H9 (cell line): ENCODE data around the gene LPCAT3. TPM values are rescaled to one million over a fixed set of nuclear protein-coding genes. Genes with fewer than 3 reads are reported as not detected.

Source experiments
- DNase-seq: peaks from one replicate; pipeline ENCODE4 v3.0.0-alpha.2; 2017
- H2AFZ ChIP-seq: one replicate; pipeline ENCODE4 v1.6.1; 2013; ENCODE audit warnings: mild to moderate bottlenecking, low read length, control low read depth, moderate library complexity
- H2AK5ac ChIP-seq: 2 replicates; pipeline ENCODE4 v1.6.1; 2013; ENCODE audit warnings: low read length, control low read depth, mixed read lengths; ENCODE audit not compliant: insufficient read length
- H2BK120ac ChIP-seq: one replicate; pipeline ENCODE4 v1.6.1; 2013; ENCODE audit warnings: low read depth, mild to moderate bottlenecking, low read length, control low read depth, inconsistent platforms; ENCODE audit not compliant: poor library complexity, severe bottlenecking
- H2BK12ac ChIP-seq: 2 replicates; pipeline ENCODE4 v1.6.1; 2013; ENCODE audit warnings: low read length, control low read depth, mixed read lengths, low read depth; ENCODE audit not compliant: insufficient read length
- H2BK15ac ChIP-seq: 2 replicates; pipeline ENCODE4 v1.6.1; 2013; ENCODE audit warnings: low read depth, low read length, control low read depth
- H2BK20ac ChIP-seq: one replicate; pipeline ENCODE4 v1.6.1; 2013; ENCODE audit warnings: low read depth, mild to moderate bottlenecking, low read length, control low read depth, inconsistent platforms; ENCODE audit not compliant: poor library complexity, severe bottlenecking
- H2BK5ac ChIP-seq: 2 replicates; pipeline ENCODE4 v1.6.1; 2013; ENCODE audit warnings: low read length, control low read depth, mixed read lengths; ENCODE audit not compliant: insufficient read length
- H3K14ac ChIP-seq: 2 replicates; pipeline ENCODE4 v1.6.1; 2013; ENCODE audit warnings: low read length, control low read depth; ENCODE audit not compliant: insufficient read depth
- H3K18ac ChIP-seq: 2 replicates; pipeline ENCODE4 v1.6.1; 2013; ENCODE audit warnings: low read depth, mild to moderate bottlenecking, mixed read lengths, low read length, control low read depth; ENCODE audit not compliant: insufficient read length
- H3K23ac ChIP-seq: 2 replicates; pipeline ENCODE4 v1.6.1; 2013; ENCODE audit warnings: low read length, control low read depth, mixed read lengths, low read depth; ENCODE audit not compliant: insufficient read length
- H3K23me2 ChIP-seq: 2 replicates; pipeline ENCODE4 v1.6.1; 2013; ENCODE audit warnings: low read depth, mild to moderate bottlenecking, mixed read lengths, low read length, control low read depth; ENCODE audit not compliant: insufficient read length, poor library complexity, severe bottlenecking
- H3K27ac ChIP-seq: 2 replicates; pipeline ENCODE4 v1.5.1; 2013; ENCODE audit warnings: low read length, control low read depth, mixed read lengths, low read depth; ENCODE audit not compliant: insufficient read length
- H3K27me3 ChIP-seq: 2 replicates; pipeline ENCODE4 v1.6.1; 2013; ENCODE audit warnings: low read length, control low read depth, inconsistent platforms; ENCODE audit not compliant: insufficient read depth
- H3K4ac ChIP-seq: 2 replicates; pipeline ENCODE4 v1.6.1; 2013; ENCODE audit warnings: low read depth, mild to moderate bottlenecking, control low read depth, inconsistent platforms, low read length, moderate library complexity
- H3K4me1 ChIP-seq: 2 replicates; pipeline ENCODE4 v1.6.1; 2013; ENCODE audit warnings: low read length, control low read depth, inconsistent platforms; ENCODE audit not compliant: insufficient read depth
- H3K4me2 ChIP-seq: 2 replicates; pipeline ENCODE4 v1.6.1; 2013; ENCODE audit warnings: low read length, control low read depth, mixed read lengths; ENCODE audit not compliant: insufficient read length, insufficient read depth
- H3K56ac ChIP-seq: 2 replicates; pipeline ENCODE4 v1.6.1; 2013; ENCODE audit warnings: low read depth, mild to moderate bottlenecking, mixed read lengths, low read length, control low read depth; ENCODE audit not compliant: insufficient read length
- H3K79me1 ChIP-seq: 2 replicates; pipeline ENCODE4 v1.6.1; 2013; ENCODE audit warnings: low read depth, mild to moderate bottlenecking, moderate library complexity, low read length, control low read depth, inconsistent platforms; ENCODE audit not compliant: insufficient read depth, poor library complexity, severe bottlenecking
- H3K79me2 ChIP-seq: 2 replicates; pipeline ENCODE4 v1.6.1; 2013; ENCODE audit warnings: low read length, control low read depth, inconsistent platforms; ENCODE audit not compliant: insufficient read depth
- H3K9ac ChIP-seq: 2 replicates; pipeline ENCODE4 v1.6.1; 2013; ENCODE audit warnings: low read length, control low read depth, mixed read lengths; ENCODE audit not compliant: insufficient read length; ENCODE audit errors: extremely low read depth
- H3K9me3 ChIP-seq: one replicate; pipeline ENCODE4 v1.6.1; 2013; ENCODE audit warnings: low read depth, low read length, inconsistent platforms; ENCODE audit not compliant: control insufficient read depth
- H3T11ph ChIP-seq: one replicate; pipeline ENCODE4 v1.6.1; 2013; ENCODE audit warnings: mild to moderate bottlenecking, low read length, control low read depth, inconsistent platforms
- H4K20me1 ChIP-seq: one replicate; pipeline ENCODE4 v1.6.1; 2013; ENCODE audit not compliant: control insufficient read depth, insufficient read length, insufficient read depth
- H4K5ac ChIP-seq: 2 replicates; pipeline ENCODE4 v1.6.1; 2013; ENCODE audit warnings: low read depth, mild to moderate bottlenecking, mixed read lengths, low read length, control low read depth; ENCODE audit not compliant: insufficient read length
- H4K8ac ChIP-seq: replicated peaks from 2 replicates; pipeline ENCODE4 v1.6.1; 2013; ENCODE audit warnings: low read length, control low read depth, mixed read lengths, low read depth; ENCODE audit not compliant: insufficient read length
- H4K91ac ChIP-seq: 2 replicates; pipeline ENCODE4 v1.6.1; 2013; ENCODE audit warnings: low read depth, mild to moderate bottlenecking, moderate library complexity, mixed read lengths, low read length, control low read depth; ENCODE audit not compliant: insufficient read length
- H3K27ac Mint-ChIP-seq, 3 experiments: 2 replicates in 2 of 3; 3 replicates in 1 of 3; pipeline ENCODE4 v1.8.0; 2020 to 2021; ENCODE audit warnings: mixed read lengths in 3 of 3, mild to moderate bottlenecking in 1 of 3, moderate library complexity in 1 of 3
- H3K27me3 Mint-ChIP-seq: 2 replicates; pipeline ENCODE4 v1.8.0; 2021; ENCODE audit warnings: low read depth, mild to moderate bottlenecking, moderate library complexity, mixed read lengths
- H3K36me3 Mint-ChIP-seq, 3 experiments: 2 replicates in 2 of 3; 3 replicates in 1 of 3; pipeline ENCODE4 v1.8.0; 2020 to 2021; ENCODE audit warnings: low read depth in 3 of 3, mixed read lengths in 3 of 3; ENCODE audit not compliant: insufficient read depth in 1 of 3
- H3K4me1 Mint-ChIP-seq, 2 experiments: 2 replicates each; pipeline ENCODE4 v1.8.0; 2020; ENCODE audit warnings: mixed read lengths in 2 of 2
- H3K4me3 Mint-ChIP-seq, 2 experiments: 2 replicates in 1 of 2; 3 replicates in 1 of 2; pipeline ENCODE4 v1.8.0; 2020 to 2021; ENCODE audit warnings: mild to moderate bottlenecking in 2 of 2, mixed read lengths in 2 of 2, moderate library complexity in 1 of 2
- H3K9me3 Mint-ChIP-seq, 2 experiments: 2 replicates in 1 of 2; 3 replicates in 1 of 2; pipeline ENCODE4 v1.8.0; 2020; ENCODE audit warnings: mild to moderate bottlenecking in 2 of 2, mixed read lengths in 2 of 2, moderate library complexity in 1 of 2
- WGBS: extraction: QIAGEN DNeasy Blood & Tissue Kit; methylation state at CpG from one replicate; pipeline ENCODE4 v1.1.7; 2013; ENCODE audit warnings: missing lambda C conversion rate, low lambda C conversion rate, mixed read lengths; ENCODE audit not compliant: insufficient read length; ENCODE audit errors: extremely low coverage; 5-methylcytosine and 5-hydroxymethylcytosine counted together
- total RNA-seq: library from RNA; stranded (reverse); gene quantifications from 2 replicates; pipeline ENCODE4 v1.2.1, GENCODE V29; 2021
- TF ChIP-seq, protein P1 (sequence below): fragments of 200-600 bp; sonication (generic); conservative IDR thresholded peaks from 3 replicates; pipeline ENCODE4 v1.8.0; 2021; ENCODE audit warnings: antibody characterized with exemption, mild to moderate bottlenecking

The LPCAT3 gene
- total RNA-seq, 1 experiment from 2014 or later = 47.7 TPM

DNA sequence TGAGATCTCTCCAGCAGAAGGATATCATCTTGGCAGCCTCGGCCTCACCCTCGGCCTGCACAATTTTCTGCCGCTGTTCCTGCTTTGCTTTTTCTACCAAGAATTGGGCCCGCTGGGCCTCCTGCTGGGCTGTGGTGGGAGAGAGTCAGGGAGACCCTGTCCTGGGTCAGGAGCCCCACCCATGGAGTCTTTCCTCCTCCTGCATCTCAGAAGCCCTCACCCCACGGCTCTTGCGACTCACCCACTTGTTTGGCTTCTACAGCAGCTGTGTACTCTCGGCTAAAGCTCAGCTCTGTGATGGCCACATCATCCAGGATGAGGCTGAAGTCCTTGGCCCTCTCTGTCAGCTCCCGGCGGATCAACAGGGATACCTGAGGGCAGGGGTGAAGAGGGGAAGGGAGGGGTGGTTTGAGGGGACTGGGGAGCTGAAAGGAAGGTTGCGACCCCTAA, 50.6 kb downstream of the LPCAT3 start:
- H3K4ac ChIP-seq = no peak overlapping the region
- no peak overlapping the region for H2BK12ac ChIP-seq
- Mint-ChIP-seq H3K36me3 (peaks cover 39 to 67% (median 53%) of the 10 kb centered on the region in 3 experiments), H3K4me3 (0 out of 5 replicates have a peak overlapping the region, but pooled peaks of 1 of the 2 experiments have one; percentile 4), H3K27ac (peak overlapping the region in 1 of 3 experiments; percentile 85; a peak in 1 of 7 replicates), H3K9me3 (no peaks in the 10 kb centered on the region; a peak in 2 of 5 replicates), H3K27me3 (no peaks in the 10 kb centered on the region), H3K4me1 (peaks cover 36 to 55% of the 10 kb centered on the region in 2 experiments)
- H2BK20ac ChIP-seq = no peak overlapping the region
- H2BK5ac ChIP-seq = no peak overlapping the region
- no peak overlapping the region for H4K5ac ChIP-seq
- no peak overlapping the region for H3K9ac ChIP-seq
- peaks cover 15% of the 10 kb centered on the region; the same call in 1 of the 2 replicates for H3K79me2 ChIP-seq
- no peak overlapping the region for H3K18ac ChIP-seq
- H3T11ph ChIP-seq = no peak overlapping the region
- peaks cover 7% of the 10 kb centered on the region for H3K79me1 ChIP-seq
- H3K27me3 ChIP-seq = no peaks in the 10 kb centered on the region
- no peak overlapping the region for H3K4me2 ChIP-seq
- H2BK120ac ChIP-seq = no peak overlapping the region
- no peak overlapping the region for H3K23ac ChIP-seq
- no peak overlapping the region for H2AK5ac ChIP-seq
- no peak overlapping the region for H4K91ac ChIP-seq
- no peak overlapping the region for H3K27ac ChIP-seq
- H3K4me1 ChIP-seq = 0 out of 2 replicates have a peak, but pooled peaks cover 3% of the 10 kb centered on the region
- H4K20me1 ChIP-seq = peaks cover 2% of the 10 kb centered on the region
- H3K14ac ChIP-seq = no peak overlapping the region
- H3K56ac ChIP-seq = no peak overlapping the region
- no peak overlapping the region for H2BK15ac ChIP-seq
- DNase-seq = no peak
- peaks cover 7% of the 10 kb centered on the region for H3K23me2 ChIP-seq
- no peaks in the 10 kb centered on the region for H3K9me3 ChIP-seq
- H4K8ac ChIP-seq = no peak overlapping the region
- WGBS = no CpG with 5 or more reads among the region's 10 CpGs
- H2AFZ ChIP-seq = no peak overlapping the region
- TF ChIP-seq, protein P1, sequence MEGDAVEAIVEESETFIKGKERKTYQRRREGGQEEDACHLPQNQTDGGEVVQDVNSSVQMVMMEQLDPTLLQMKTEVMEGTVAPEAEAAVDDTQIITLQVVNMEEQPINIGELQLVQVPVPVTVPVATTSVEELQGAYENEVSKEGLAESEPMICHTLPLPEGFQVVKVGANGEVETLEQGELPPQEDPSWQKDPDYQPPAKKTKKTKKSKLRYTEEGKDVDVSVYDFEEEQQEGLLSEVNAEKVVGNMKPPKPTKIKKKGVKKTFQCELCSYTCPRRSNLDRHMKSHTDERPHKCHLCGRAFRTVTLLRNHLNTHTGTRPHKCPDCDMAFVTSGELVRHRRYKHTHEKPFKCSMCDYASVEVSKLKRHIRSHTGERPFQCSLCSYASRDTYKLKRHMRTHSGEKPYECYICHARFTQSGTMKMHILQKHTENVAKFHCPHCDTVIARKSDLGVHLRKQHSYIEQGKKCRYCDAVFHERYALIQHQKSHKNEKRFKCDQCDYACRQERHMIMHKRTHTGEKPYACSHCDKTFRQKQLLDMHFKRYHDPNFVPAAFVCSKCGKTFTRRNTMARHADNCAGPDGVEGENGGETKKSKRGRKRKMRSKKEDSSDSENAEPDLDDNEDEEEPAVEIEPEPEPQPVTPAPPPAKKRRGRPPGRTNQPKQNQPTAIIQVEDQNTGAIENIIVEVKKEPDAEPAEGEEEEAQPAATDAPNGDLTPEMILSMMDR = no peak
